ENCODE results near the gene MRGPRX4. TPM values are rescaled to one million over a fixed set of nuclear protein-coding genes. Genes with fewer than 3 reads are reported as not detected.

The MRGPRX4 gene
- total RNA-seq, 1 experiment from 2014 or later = not detected

DNA sequence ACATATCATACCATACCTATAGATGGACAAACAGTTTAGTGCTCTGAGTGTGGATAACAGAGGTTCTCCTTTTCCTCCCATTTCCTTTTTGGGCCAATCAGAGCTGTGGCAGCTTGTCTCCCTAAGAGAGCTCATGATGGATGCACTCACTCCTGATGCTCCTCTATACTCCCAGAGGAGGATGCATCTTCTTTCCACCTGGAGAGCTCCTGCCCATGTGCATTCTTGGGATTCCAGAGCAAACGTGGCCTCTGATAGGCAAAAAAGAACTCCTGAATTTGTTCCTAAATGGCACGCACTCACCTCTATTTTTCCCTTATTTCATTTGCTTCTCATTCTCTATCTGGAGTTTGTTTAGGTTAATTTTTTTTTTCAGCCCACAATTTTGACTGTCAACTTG lies 37.3 kb upstream of the MRGPRX4 start:
- ChIA-PET POLR2A (no interaction called here), CTCF (interaction anchor here (0.7 kb wide), 1 partner anchor 21 kb away, joined by 3 read pairs; no protein-coding TSS in a partner anchor)
- Histone ChIP-seq H3K27me3 (replicated peaks; ENCODE audit: control insufficient read depth, insufficient read depth, low read length) (0 out of 2 replicates have a peak, but pooled peaks cover 1% of the 10 kb centered on the region), H3K4me3 (ENCODE audit: low read depth, low read length) (no peak overlapping the region), H3K4me1 (no peaks in the 10 kb centered on the region), H3K36me3 (ENCODE audit: control insufficient read depth, insufficient read depth, low read length) (no peaks in the 10 kb centered on the region), H3K9me3 (no peaks in the 10 kb centered on the region)
- no peaks in the 10 kb centered on the region for H3K9me3 Mint-ChIP-seq (ENCODE audit: unreplicated experiment)
- TF ChIP-seq, protein P1, sequence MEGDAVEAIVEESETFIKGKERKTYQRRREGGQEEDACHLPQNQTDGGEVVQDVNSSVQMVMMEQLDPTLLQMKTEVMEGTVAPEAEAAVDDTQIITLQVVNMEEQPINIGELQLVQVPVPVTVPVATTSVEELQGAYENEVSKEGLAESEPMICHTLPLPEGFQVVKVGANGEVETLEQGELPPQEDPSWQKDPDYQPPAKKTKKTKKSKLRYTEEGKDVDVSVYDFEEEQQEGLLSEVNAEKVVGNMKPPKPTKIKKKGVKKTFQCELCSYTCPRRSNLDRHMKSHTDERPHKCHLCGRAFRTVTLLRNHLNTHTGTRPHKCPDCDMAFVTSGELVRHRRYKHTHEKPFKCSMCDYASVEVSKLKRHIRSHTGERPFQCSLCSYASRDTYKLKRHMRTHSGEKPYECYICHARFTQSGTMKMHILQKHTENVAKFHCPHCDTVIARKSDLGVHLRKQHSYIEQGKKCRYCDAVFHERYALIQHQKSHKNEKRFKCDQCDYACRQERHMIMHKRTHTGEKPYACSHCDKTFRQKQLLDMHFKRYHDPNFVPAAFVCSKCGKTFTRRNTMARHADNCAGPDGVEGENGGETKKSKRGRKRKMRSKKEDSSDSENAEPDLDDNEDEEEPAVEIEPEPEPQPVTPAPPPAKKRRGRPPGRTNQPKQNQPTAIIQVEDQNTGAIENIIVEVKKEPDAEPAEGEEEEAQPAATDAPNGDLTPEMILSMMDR (IDR thresholded peaks at IDR 0.05; ENCODE audit: insufficient read depth in 1 of 2, low read depth in 1 of 2, low read length in 1 of 2, severe bottlenecking in 1 of 2, unreplicated experiment in 1 of 2) = no peak
- H3K36me3 Mint-ChIP-seq (ENCODE audit: insufficient read depth, unreplicated experiment) = no peaks in the 10 kb centered on the region
- no peak for DNase-seq
- no TSS peak for BruUV-seq (replicated peaks)
- no peak overlapping the region for H3K4me3 Mint-ChIP-seq (ENCODE audit: unreplicated experiment)
- intact Hi-C loops (cut with micrococcal nuclease; ENCODE audit: unreplicated experiment) = no loop called here
- H3K27me3 Mint-ChIP-seq (ENCODE audit: insufficient read depth, unreplicated experiment) = peaks cover 2% of the 10 kb centered on the region
- no peak overlapping the region for H3K27ac Mint-ChIP-seq (ENCODE audit: unreplicated experiment)
- no peaks in the 10 kb centered on the region for H3K4me1 Mint-ChIP-seq (ENCODE audit: low read depth, unreplicated experiment)

GRCh38 chr11:18137186-18137800 lies 35.3 kb upstream of the MRGPRX4 start:
- H3K36me3 Mint-ChIP-seq (ENCODE audit: insufficient read depth, unreplicated experiment) = no peaks in the 10 kb centered on the region
- H3K9me3 Mint-ChIP-seq (ENCODE audit: unreplicated experiment) = no peaks in the 10 kb centered on the region

GRCh38 chr11:18140145-18140544 lies 32.5 kb upstream of the MRGPRX4 start:
- BruUV-seq (replicated peaks) = no TSS peak
- TF ChIP-seq, protein P1 (IDR thresholded peaks at IDR 0.05; ENCODE audit: insufficient read depth in 1 of 2, low read depth in 1 of 2, low read length in 1 of 2, severe bottlenecking in 1 of 2, unreplicated experiment in 1 of 2) = no peak
- no peaks in the 10 kb centered on the region for H3K27me3 ChIP-seq (replicated peaks; ENCODE audit: control insufficient read depth, insufficient read depth, low read length)
- no peak overlapping the region for H3K4me3 Mint-ChIP-seq (ENCODE audit: unreplicated experiment)
- H3K36me3 Mint-ChIP-seq (ENCODE audit: insufficient read depth, unreplicated experiment) = no peaks in the 10 kb centered on the region
- H3K36me3 ChIP-seq (ENCODE audit: control insufficient read depth, insufficient read depth, low read length) = no peaks in the 10 kb centered on the region
- intact Hi-C loops (cut with micrococcal nuclease; ENCODE audit: unreplicated experiment) = no loop called here
- peaks cover 8% of the 10 kb centered on the region for H3K27me3 Mint-ChIP-seq (ENCODE audit: insufficient read depth, unreplicated experiment)
- no peak for DNase-seq
- H3K9me3 Mint-ChIP-seq (ENCODE audit: unreplicated experiment) = no peaks in the 10 kb centered on the region
- H3K27ac Mint-ChIP-seq (ENCODE audit: unreplicated experiment) = no peak overlapping the region
- no peaks in the 10 kb centered on the region for H3K9me3 ChIP-seq
- no peaks in the 10 kb centered on the region for H3K4me1 Mint-ChIP-seq (ENCODE audit: low read depth, unreplicated experiment)
- no peak overlapping the region for H3K4me3 ChIP-seq (ENCODE audit: low read depth, low read length)
- ChIA-PET CTCF (no interaction called here), POLR2A (no interaction called here)
- H3K4me1 ChIP-seq = no peaks in the 10 kb centered on the region

More at GRCh38 chr11:18137186-18137800, 35.3 kb upstream of the MRGPRX4 start:
- no peaks in the 10 kb centered on the region for H3K36me3 ChIP-seq (ENCODE audit: control insufficient read depth, insufficient read depth, low read length)
- ChIA-PET POLR2A (no interaction called here), CTCF (no interaction called here)
- H3K27me3 ChIP-seq (replicated peaks; ENCODE audit: control insufficient read depth, insufficient read depth, low read length) = 0 out of 2 replicates have a peak, but pooled peaks cover 1% of the 10 kb centered on the region
- TF ChIP-seq, protein P1 (IDR thresholded peaks at IDR 0.05; ENCODE audit: insufficient read depth in 1 of 2, low read depth in 1 of 2, low read length in 1 of 2, severe bottlenecking in 1 of 2, unreplicated experiment in 1 of 2) = no peak
- no peak overlapping the region for H3K4me3 Mint-ChIP-seq (ENCODE audit: unreplicated experiment)
- no peak overlapping the region for H3K27ac Mint-ChIP-seq (ENCODE audit: unreplicated experiment)
- no peaks in the 10 kb centered on the region for H3K4me1 Mint-ChIP-seq (ENCODE audit: low read depth, unreplicated experiment)
- no peaks in the 10 kb centered on the region for H3K4me1 ChIP-seq
- DNase-seq = no peak
- H3K9me3 ChIP-seq = no peaks in the 10 kb centered on the region
- no TSS peak for BruUV-seq (replicated peaks)
- H3K27me3 Mint-ChIP-seq (ENCODE audit: insufficient read depth, unreplicated experiment) = peaks cover 2% of the 10 kb centered on the region
- no peak overlapping the region for H3K4me3 ChIP-seq (ENCODE audit: low read depth, low read length)
- intact Hi-C loops (cut with micrococcal nuclease; ENCODE audit: unreplicated experiment) = no loop called here

Data from Caco-2 (cell line).